ENCODE results near the gene FASTKD3. TPM values are rescaled to one million over a fixed set of nuclear protein-coding genes. Genes with fewer than 3 reads are reported as not detected.

The FASTKD3 gene
- total RNA-seq, 1 experiment from 2014 or later: 12.0 TPM

DNA sequence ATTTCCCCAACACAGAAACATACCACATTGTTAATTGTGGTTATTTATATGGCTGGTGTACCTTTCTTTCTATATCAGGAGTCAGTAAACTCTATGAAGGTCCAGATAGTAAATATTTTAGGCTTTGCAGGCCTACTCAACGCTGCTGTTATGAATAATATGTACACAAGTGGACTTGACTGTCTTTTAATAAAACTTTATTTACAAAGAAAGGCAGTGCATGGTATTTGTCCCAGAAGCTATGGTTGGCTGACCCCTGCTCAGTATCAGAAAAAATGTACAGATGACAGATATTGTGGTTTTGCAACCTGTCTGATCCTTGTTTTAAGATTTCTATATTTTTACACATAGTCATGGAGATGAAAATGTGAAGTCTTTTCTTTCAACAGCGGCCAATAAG is 5.8 kb upstream of the FASTKD3 start:
- intact Hi-C loops (cut with micrococcal nuclease): no loop called here
- Histone ChIP-seq H3K9me3 (ENCODE audit: control insufficient read depth in 1 of 2, insufficient read depth in 1 of 2, low read depth in 1 of 2, low read length in 2 of 2) (no peaks in the 10 kb centered on the region), H3K27me3 (ENCODE audit: insufficient read depth, low read length) (no peaks in the 10 kb centered on the region), H2AFZ (ENCODE audit: low read depth, low read length, poor library complexity, severe bottlenecking) (no peak overlapping the region), H3K79me2 (ENCODE audit: insufficient read depth, low read length) (peaks cover 100% of the 10 kb centered on the region), H3K27ac (ENCODE audit: low read depth, low read length) (no peak overlapping the region), H3K4me1 (ENCODE audit: control insufficient read depth in 1 of 2, insufficient read depth in 2 of 2, low read length in 2 of 2) (peaks cover 5 to 10% of the 10 kb centered on the region in 2 experiments; a peak in 2 of 4 replicates), H3K4me3 (replicated peaks in 1 of 2; ENCODE audit: low read depth in 1 of 2, low read length in 2 of 2) (no peak overlapping the region), H4K20me1 (ENCODE audit: insufficient read depth) (peaks cover 29% of the 10 kb centered on the region; the same call in 1 of the 2 replicates), H3K9ac (ENCODE audit: low read length) (no peak overlapping the region), H3K36me3 (ENCODE audit: control insufficient read depth in 1 of 2, insufficient read depth in 2 of 2, low read length in 2 of 2) (peaks cover 30 to 71% of the 10 kb centered on the region in 2 experiments), H3K9me2 (ENCODE audit: insufficient read depth) (no peaks in the 10 kb centered on the region), H3K4me2 (ENCODE audit: low read length) (no peak overlapping the region)
- ChIA-PET RAD21 (ENCODE audit: low non-redundant PET in 1 of 2, low total read pairs in 2 of 2, uncharacterized antibody in 2 of 2, unreplicated experiment in 2 of 2) (no interaction called here), POLR2A (no interaction called here), CTCF (interaction anchor here (0.6 to 2.3 kb wide), 2 partner anchors 12 kb away, joined by 3 to 7 read pairs; no protein-coding TSS in a partner anchor)
- TF ChIP-seq JUND (IDR thresholded peaks at IDR 0.05) (no peak), ATF3 (IDR thresholded peaks at IDR 0.05) (no peak)
- ATAC-seq: no peak
- no peak for DNase-seq (ENCODE audit: low read depth, low spot score)
- BruUV-seq (replicated peaks): no TSS peak

GRCh38 chr5:7873216-7873615 is 4.4 kb upstream of the FASTKD3 start:
- ATAC-seq (no peak), DNase-seq (ENCODE audit: low read depth, low spot score) (no peak)
- TF ChIP-seq POLR2A (IDR thresholded peaks at IDR 0.05; ENCODE audit: borderline replicate concordance, extremely low read depth, insufficient read depth, insufficient read length): no peak
- no peak for TF ChIP-seq EGR1 (IDR thresholded peaks at IDR 0.05; ENCODE audit: low read depth)
- TF ChIP-seq ELF1 (IDR thresholded peaks at IDR 0.05; ENCODE audit: borderline replicate concordance, low read depth): no peak
- no peak for TF ChIP-seq ZNF274 (IDR thresholded peaks at IDR 0.05; ENCODE audit: low read depth, low read length)
- TF ChIP-seq CTCF (IDR thresholded peaks at IDR 0.05 in 2 of 3, conservative IDR thresholded peaks at IDR 0.05 in 1 of 3; ENCODE audit: borderline replicate concordance in 1 of 3, insufficient read depth in 1 of 3, low read depth in 2 of 3, low read length in 2 of 3): no peak
- TF ChIP-seq SIN3A (IDR thresholded peaks at IDR 0.05; ENCODE audit: low read depth): no peak
- Histone ChIP-seq H3K79me2 (ENCODE audit: insufficient read depth, low read length) (peaks cover 97% of the 10 kb centered on the region), H2AFZ (ENCODE audit: low read depth, low read length, poor library complexity, severe bottlenecking) (no peak overlapping the region), H3K4me1 (ENCODE audit: control insufficient read depth in 1 of 2, insufficient read depth in 2 of 2, low read length in 2 of 2) (peaks cover 5 to 10% of the 10 kb centered on the region in 2 experiments; a peak in 2 of 4 replicates), H3K36me3 (ENCODE audit: control insufficient read depth in 1 of 2, insufficient read depth in 2 of 2, low read length in 2 of 2) (peaks cover 19 to 59% of the 10 kb centered on the region in 2 experiments), H3K27me3 (ENCODE audit: insufficient read depth, low read length) (no peaks in the 10 kb centered on the region), H3K9ac (ENCODE audit: low read length) (no peak overlapping the region), H3K9me3 (ENCODE audit: control insufficient read depth in 1 of 2, insufficient read depth in 1 of 2, low read depth in 1 of 2, low read length in 2 of 2) (no peaks in the 10 kb centered on the region), H3K27ac (ENCODE audit: low read depth, low read length) (no peak overlapping the region), H3K4me3 (replicated peaks in 1 of 2; ENCODE audit: low read depth in 1 of 2, low read length in 2 of 2) (no peak overlapping the region), H4K20me1 (ENCODE audit: insufficient read depth) (peaks cover 29% of the 10 kb centered on the region; the same call in 1 of the 2 replicates), H3K9me2 (ENCODE audit: insufficient read depth) (no peaks in the 10 kb centered on the region), H3K4me2 (ENCODE audit: low read length) (no peak overlapping the region)
- POLR2A ChIA-PET: interaction anchor here (1.4 kb wide), 1 partner anchor 8 kb away, joined by 3 read pairs; no protein-coding TSS in a partner anchor
- intact Hi-C loops (cut with micrococcal nuclease): no loop called here
- no TSS peak for BruUV-seq (replicated peaks)
- CTCF ChIA-PET: interaction anchor here (1.5 kb wide), 1 partner anchor 14 kb away, joined by 6 read pairs; no protein-coding TSS in a partner anchor
- RAD21 ChIA-PET (ENCODE audit: low non-redundant PET in 1 of 2, low total read pairs in 2 of 2, uncharacterized antibody in 2 of 2, unreplicated experiment in 2 of 2): no interaction called here
